MCF 10A (cell line): Measurements from ENCODE around the gene IGFALS. TPM values are rescaled to one million over a fixed set of nuclear protein-coding genes. Genes with fewer than 3 reads are reported as not detected.

Experiments
- Bru-seq: library from RNA; stranded (reverse); fragments of 400-500 nt; gene quantifications from one replicate; lab custom pipeline; 2021; lab: Mats Ljungman, UMichigan
- BruChase-seq, 2 experiments: library from RNA; stranded (reverse); fragments of 400-500 nt; gene quantifications; one replicate each; lab custom pipeline; 2021; lab: Mats Ljungman, UMichigan
- BruUV-seq: library from RNA; stranded (reverse); fragments of 400-500 nt; replicated peaks from 2 replicates; lab custom pipeline; 2021; lab: Mats Ljungman, UMichigan
- CTCF ChIA-PET: fragments of 300-600 bp; sonication (Branson Sonifier 250); formaldehyde crosslinking; extraction: SDS; loops from one replicate; lab custom pipeline; 2021; ENCODE audit warnings: antibody characterized with exemption, inconsistent platforms; lab: Yijun Ruan, JAX
- POLR2A ChIA-PET: fragments of 300-600, 350-650 bp; sonication (Branson Sonifier 250); formaldehyde crosslinking; extraction: SDS; loops from one replicate; lab custom pipeline; 2020; ENCODE audit warnings: antibody characterized with exemption, inconsistent platforms; lab: Yijun Ruan, JAX
- DNase-seq: peaks from one replicate; pipeline ENCODE4 v3.0.0-alpha.2; 2018; ENCODE audit not compliant: unreplicated experiment
- H3K27ac Mint-ChIP-seq: one replicate; pipeline ENCODE4 v1.8.0; 2022; ENCODE audit warnings: mild to moderate bottlenecking, low read depth, mixed read lengths; ENCODE audit not compliant: unreplicated experiment
- H3K27me3 Mint-ChIP-seq: one replicate; pipeline ENCODE4 v1.8.0; 2022; ENCODE audit warnings: mixed read lengths; ENCODE audit not compliant: insufficient read depth, unreplicated experiment
- H3K36me3 Mint-ChIP-seq: one replicate; pipeline ENCODE4 v1.8.0; 2022; ENCODE audit warnings: mild to moderate bottlenecking, moderate library complexity, mixed read lengths; ENCODE audit not compliant: insufficient read depth, unreplicated experiment
- H3K4me1 Mint-ChIP-seq: one replicate; pipeline ENCODE4 v1.8.0; 2022; ENCODE audit warnings: mixed read lengths; ENCODE audit not compliant: insufficient read depth, unreplicated experiment
- H3K4me3 Mint-ChIP-seq: one replicate; pipeline ENCODE4 v1.8.0; 2022; ENCODE audit warnings: mild to moderate bottlenecking, moderate library complexity, mixed read lengths; ENCODE audit not compliant: unreplicated experiment
- H3K9me3 Mint-ChIP-seq: one replicate; pipeline ENCODE4 v1.8.0; 2022; ENCODE audit warnings: mixed read lengths; ENCODE audit not compliant: unreplicated experiment
- intact Hi-C: fragments of 100-400 bp; cut with micrococcal nuclease; formaldehyde crosslinking; loops from 2 replicates; pipeline ENCODE4 v1.14.1; 2022
- long read RNA-seq: library from polyadenylated mRNA; stranded (forward); transcript quantifications from one replicate; pipeline ENCODE4 v2.0.0, GENCODE V29; 2022
- total RNA-seq: library from RNA; stranded (reverse); gene quantifications from 2 replicates; pipeline ENCODE4 v1.2.3, GENCODE V29; 2022
- TF ChIP-seq, protein P1 (sequence below): fragments of 200-600 bp; IDR thresholded peaks from one replicate; pipeline ENCODE4 v1.8.0; 2022; ENCODE audit warnings: antibody characterized with exemption, mild to moderate bottlenecking; ENCODE audit not compliant: unreplicated experiment

The IGFALS gene
- not detected in 2 replicates for total RNA-seq
- Bru-seq, nascent RNA = not detected
- BruChase-seq, experiment 1, labeled RNA remaining after a 6-hour chase = percentile 33 among the genes with signal in this experiment
- BruChase-seq, experiment 2, labeled RNA remaining after a 2-hour chase = percentile 24 among the genes with signal in this experiment
- long read RNA-seq = 0 reads

DNA sequence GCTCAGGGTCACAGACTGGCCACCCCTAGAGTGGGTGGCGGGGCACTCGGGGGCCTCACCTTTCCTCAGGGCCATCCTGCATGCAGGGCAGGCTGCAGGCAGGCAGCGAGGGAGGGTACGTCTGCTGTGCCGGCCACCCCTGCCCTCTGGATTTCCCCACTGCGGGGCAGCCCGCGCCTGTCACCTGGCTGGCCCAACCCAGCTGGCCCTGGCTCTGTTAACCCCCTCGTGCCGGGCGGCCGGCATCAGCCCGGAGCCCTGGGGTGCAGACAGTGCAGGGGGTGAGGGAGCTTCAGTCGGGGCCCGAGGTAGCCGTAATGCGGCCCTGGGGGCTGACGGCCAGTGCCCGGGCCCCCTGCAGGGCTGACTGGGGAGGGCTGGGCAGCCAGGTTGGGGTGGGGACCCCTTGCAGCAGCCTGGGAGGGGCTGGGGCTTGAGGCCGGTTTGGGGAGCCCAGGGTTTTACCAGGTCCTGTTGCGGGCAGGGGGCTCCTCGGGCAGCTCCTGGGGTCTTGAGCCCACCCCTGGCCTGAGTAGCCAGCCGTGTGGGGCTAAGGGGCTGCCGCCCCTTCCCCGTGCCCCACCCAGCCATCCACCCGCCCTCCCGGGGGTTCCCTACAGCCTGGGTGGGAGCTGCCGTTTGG lies at the start of gene IGFALS:
IGFALS (minus strand) TSS at position 128 of the 643 bp plus-strand sequence; CDS start at position 75, 53 bp downstream.
- intact Hi-C loops = no loop called here
- H3K36me3 Mint-ChIP-seq = no peaks in the 10 kb centered on the region
- POLR2A ChIA-PET = interaction anchor here (0.7 to 1.1 kb wide), 2 partner anchors 8 to 11 kb away, joined by 3 to 6 read pairs; partner anchors contain the start of genes NUBP2 and SPSB3
- no peaks in the 10 kb centered on the region for H3K27me3 Mint-ChIP-seq
- no TSS peak for BruUV-seq
- no peak within 1 kb of the TSS for H3K4me3 Mint-ChIP-seq
- CTCF ChIA-PET = interaction anchor here (0.6 kb wide), 2 partner anchors 29 to 483 kb away, joined by 3 read pairs; no protein-coding TSS in a partner anchor
- TF ChIP-seq, protein P1, sequence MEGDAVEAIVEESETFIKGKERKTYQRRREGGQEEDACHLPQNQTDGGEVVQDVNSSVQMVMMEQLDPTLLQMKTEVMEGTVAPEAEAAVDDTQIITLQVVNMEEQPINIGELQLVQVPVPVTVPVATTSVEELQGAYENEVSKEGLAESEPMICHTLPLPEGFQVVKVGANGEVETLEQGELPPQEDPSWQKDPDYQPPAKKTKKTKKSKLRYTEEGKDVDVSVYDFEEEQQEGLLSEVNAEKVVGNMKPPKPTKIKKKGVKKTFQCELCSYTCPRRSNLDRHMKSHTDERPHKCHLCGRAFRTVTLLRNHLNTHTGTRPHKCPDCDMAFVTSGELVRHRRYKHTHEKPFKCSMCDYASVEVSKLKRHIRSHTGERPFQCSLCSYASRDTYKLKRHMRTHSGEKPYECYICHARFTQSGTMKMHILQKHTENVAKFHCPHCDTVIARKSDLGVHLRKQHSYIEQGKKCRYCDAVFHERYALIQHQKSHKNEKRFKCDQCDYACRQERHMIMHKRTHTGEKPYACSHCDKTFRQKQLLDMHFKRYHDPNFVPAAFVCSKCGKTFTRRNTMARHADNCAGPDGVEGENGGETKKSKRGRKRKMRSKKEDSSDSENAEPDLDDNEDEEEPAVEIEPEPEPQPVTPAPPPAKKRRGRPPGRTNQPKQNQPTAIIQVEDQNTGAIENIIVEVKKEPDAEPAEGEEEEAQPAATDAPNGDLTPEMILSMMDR = no peak
- H3K27ac Mint-ChIP-seq = no peak within 1 kb of the TSS
- no peak for DNase-seq
- H3K9me3 Mint-ChIP-seq = no peaks in the 10 kb centered on the region
- H3K4me1 Mint-ChIP-seq = no peaks in the 10 kb centered on the region

DNA sequence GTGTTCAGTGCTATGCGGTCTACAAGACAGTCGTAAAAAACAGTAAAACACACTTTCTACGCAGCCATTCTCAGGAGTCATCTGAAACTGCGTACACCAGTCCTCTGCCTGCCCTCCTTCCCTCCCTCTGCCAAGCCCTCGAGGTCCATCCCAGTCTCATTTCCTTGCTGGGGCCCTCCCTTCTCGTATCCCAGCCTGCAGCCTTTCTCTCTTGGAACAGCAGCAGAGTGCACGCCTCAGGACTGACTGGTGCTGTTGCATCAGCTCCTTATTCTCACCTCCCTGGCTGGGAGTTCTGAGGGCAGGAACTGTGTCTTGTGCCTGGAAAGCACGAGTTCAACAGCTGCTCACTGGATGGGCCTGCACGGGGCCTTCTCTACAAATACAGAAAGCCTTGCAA lies 46.0 kb upstream of the IGFALS start:
- no peaks in the 10 kb centered on the region for H3K36me3 Mint-ChIP-seq
- TF ChIP-seq, protein P1 = no peak
- H3K4me1 Mint-ChIP-seq = no peaks in the 10 kb centered on the region
- DNase-seq = no peak
- ChIA-PET POLR2A (interaction anchor here (1.0 to 5.2 kb wide), 3 partner anchors 8 to 104 kb away, joined by 3 to 33 read pairs (median 4); partner anchors contain the start of genes FAHD1, HAGH and MSRB1), CTCF (interaction anchor here (0.6 to 1.0 kb wide), 2 partner anchors 19 to 90 kb away, joined by 3 read pairs; no protein-coding TSS in a partner anchor)
- intact Hi-C loops = no loop called here
- no TSS peak for BruUV-seq
- no peaks in the 10 kb centered on the region for H3K9me3 Mint-ChIP-seq
- no peak overlapping the region for H3K4me3 Mint-ChIP-seq
- no peaks in the 10 kb centered on the region for H3K27me3 Mint-ChIP-seq
- no peak overlapping the region for H3K27ac Mint-ChIP-seq

DNA sequence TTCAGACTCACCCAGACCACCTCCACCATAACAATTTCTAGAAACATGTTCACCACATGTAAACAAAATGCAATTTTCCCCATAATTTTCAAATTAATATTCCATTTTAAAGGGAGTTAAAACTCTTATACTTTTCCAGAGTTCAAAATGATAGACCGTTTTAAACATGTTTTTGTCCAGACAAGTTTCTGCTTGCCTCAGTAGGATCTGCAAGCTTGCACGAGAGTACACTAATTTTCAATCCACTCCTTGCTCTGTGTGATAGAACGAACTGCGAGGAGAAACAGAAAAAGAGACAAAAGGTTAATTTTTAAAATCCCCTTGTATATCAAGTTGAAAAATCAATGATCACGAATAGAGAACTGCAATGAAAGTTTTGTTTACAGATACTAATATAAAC lies 40.6 kb upstream of the IGFALS start:
- TF ChIP-seq, protein P1 = no peak
- peaks cover 13% of the 10 kb centered on the region for H3K4me1 Mint-ChIP-seq
- peak overlapping the region; percentile 44 for H3K27ac Mint-ChIP-seq
- peaks cover 9% of the 10 kb centered on the region for H3K36me3 Mint-ChIP-seq
- ChIA-PET POLR2A (interaction anchor here (0.6 to 1.6 kb wide), 4 partner anchors 51 to 321 kb away, joined by 3 to 7 read pairs (median 6); partner anchors contain the start of genes EME2, MRPS34, NUBP2 and SPSB3), CTCF (no interaction called here)
- H3K4me3 Mint-ChIP-seq = no peak overlapping the region
- no peaks in the 10 kb centered on the region for H3K27me3 Mint-ChIP-seq
- no TSS peak for BruUV-seq
- H3K9me3 Mint-ChIP-seq = no peaks in the 10 kb centered on the region
- intact Hi-C loops = no loop called here
- no peak for DNase-seq
